ENCODE results near the gene NEUROD6.

- no peak for TF ChIP-seq POLR2A (IDR thresholded peaks at IDR 0.05)
- TF ChIP-seq CTCF (IDR thresholded peaks at IDR 0.05 in 4 of 5, conservative IDR thresholded peaks at IDR 0.05 in 1 of 5): no peak
Measured at GRCh38 chr7:31372231-31372959, 31.9 kb upstream of the NEUROD6 start.

Data from gastrocnemius medialis (tissue), 4 donors.